K562 (cell line): Measurements from ENCODE around the gene DLGAP1. TPM values are rescaled to one million over a fixed set of nuclear protein-coding genes. Genes with fewer than 3 reads are reported as not detected.

Experiments used
- CBFA2T3 ChIP-seq: fragments of 450-650 bp; IDR thresholded peaks from 2 replicates; pipeline ENCODE4 v1.6.1; 2017
- DNMT1 ChIP-seq: fragments of 450-650 bp; IDR thresholded peaks from 2 replicates; pipeline ENCODE4 v1.6.1; 2016; ENCODE audit warnings: antibody characterized with exemption, mild to moderate bottlenecking
- FOXP1 ChIP-seq: sonication (generic); formaldehyde crosslinking; IDR thresholded peaks from 2 replicates; pipeline ENCODE4 v1.8.0; 2022; ENCODE audit warnings: mild to moderate bottlenecking, missing genetic modification reagents
- HMG20B ChIP-seq: fragments of 250-450 bp; sonication (Bioruptor Pico); IDR thresholded peaks from 2 replicates; pipeline ENCODE4 v1.5.0; 2021; ENCODE audit warnings: mild to moderate bottlenecking
- HSF4 ChIP-seq: fragments of 250-450 bp; sonication (Bioruptor Pico); IDR thresholded peaks from 2 replicates; pipeline ENCODE4 v2.1.2; 2022; ENCODE audit warnings: mild to moderate bottlenecking, moderate library complexity, borderline replicate concordance
- NFIX ChIP-seq: fragments of 250-450 bp; sonication (Bioruptor Pico); IDR thresholded peaks from 2 replicates; pipeline ENCODE4 v1.4.0; 2020; ENCODE audit warnings: low read depth, mild to moderate bottlenecking, moderate library complexity
- PHB2 ChIP-seq: fragments of 450-650 bp; IDR thresholded peaks from 2 replicates; pipeline ENCODE4 v1.6.1; 2017; ENCODE audit warnings: low read depth
- SRSF7 ChIP-seq: fragments of 200-400 bp; formaldehyde crosslinking; optimal IDR thresholded peaks from 2 replicates; pipeline ENCODE3; 2017; ENCODE audit warnings: mild to moderate bottlenecking, low read depth, low read length
- TBP ChIP-seq: optimal IDR thresholded peaks from 2 replicates; pipeline ENCODE3; 2011; ENCODE audit warnings: low read depth, low read length, improper control_type of control experiment
- ZC3H11A ChIP-seq: IDR thresholded peaks from 2 replicates; pipeline ENCODE4 v1.6.1; 2012; ENCODE audit warnings: low read depth, low read length, improper control_type of control experiment
- ZNF212 ChIP-seq: fragments of 450-650 bp; formaldehyde crosslinking; IDR thresholded peaks from 2 replicates; pipeline ENCODE4 v1.4.0; 2020; ENCODE audit warnings: mild to moderate bottlenecking
- ZNF274 ChIP-seq: IDR thresholded peaks from 2 replicates; pipeline ENCODE4 v1.6.1; 2011; ENCODE audit warnings: low read depth, mild to moderate bottlenecking, low read length, moderate library complexity, borderline replicate concordance
- polyA plus RNA-seq, 8 experiments: library from polyadenylated mRNA; depleted of rRNA in 4 of 8; stranded (reverse) in 5 of 8; unstranded in 3 of 8; fragments of >200 nt; fragmentation: Nextera tagmentation in 2 of 8; fragmentation: Illumina TruSeq in 1 of 8; extraction: Ambion mirVana in 2 of 8; extraction: Trizol in 1 of 8; gene quantifications; 2 replicates each; pipeline versions ENCODE4 v1.2.1 to v1.2.3, GENCODE V29; 2011 to 2014; ENCODE audit warnings: inconsistent platforms in 1 of 8, missing spikeins in 1 of 8
- total RNA-seq, 7 experiments: library from RNA; depleted of rRNA in 6 of 7; stranded (reverse); fragments of >200 nt in 6 of 7; fragmentation: Illumina TruSeq in 2 of 7; extraction: Trizol in 2 of 7; gene quantifications; 2 replicates each; pipeline versions ENCODE4 v1.2.1 to v1.2.3, GENCODE V29; 2011 to 2021; ENCODE audit warnings: low replicate concordance in 1 of 7
- TF ChIP-seq, protein P1 (sequence below), 2 experiments: fragments of 450-650 bp in 1 of 2; sonication (generic) in 1 of 2; formaldehyde crosslinking; conservative IDR thresholded peaks; 2 replicates each; pipeline versions ENCODE4 v1.4.0 to v1.8.1; 2020 to 2022; ENCODE audit warnings: mild to moderate bottlenecking in 1 of 2, missing genetic modification reagents in 1 of 2
- TF ChIP-seq, protein P2 (sequence below): sonication (generic); formaldehyde crosslinking; IDR thresholded peaks from 2 replicates; pipeline ENCODE4 v1.8.0; 2022; ENCODE audit warnings: mild to moderate bottlenecking, missing genetic modification reagents

The DLGAP1 gene
- total and polyA plus RNA-seq, 9 of the 15 experiments (the other 6 are each of a cell fraction or from before 2014, with no cell fraction given) = 0.04 to 0.22 (median 0.08) TPM

DNA sequence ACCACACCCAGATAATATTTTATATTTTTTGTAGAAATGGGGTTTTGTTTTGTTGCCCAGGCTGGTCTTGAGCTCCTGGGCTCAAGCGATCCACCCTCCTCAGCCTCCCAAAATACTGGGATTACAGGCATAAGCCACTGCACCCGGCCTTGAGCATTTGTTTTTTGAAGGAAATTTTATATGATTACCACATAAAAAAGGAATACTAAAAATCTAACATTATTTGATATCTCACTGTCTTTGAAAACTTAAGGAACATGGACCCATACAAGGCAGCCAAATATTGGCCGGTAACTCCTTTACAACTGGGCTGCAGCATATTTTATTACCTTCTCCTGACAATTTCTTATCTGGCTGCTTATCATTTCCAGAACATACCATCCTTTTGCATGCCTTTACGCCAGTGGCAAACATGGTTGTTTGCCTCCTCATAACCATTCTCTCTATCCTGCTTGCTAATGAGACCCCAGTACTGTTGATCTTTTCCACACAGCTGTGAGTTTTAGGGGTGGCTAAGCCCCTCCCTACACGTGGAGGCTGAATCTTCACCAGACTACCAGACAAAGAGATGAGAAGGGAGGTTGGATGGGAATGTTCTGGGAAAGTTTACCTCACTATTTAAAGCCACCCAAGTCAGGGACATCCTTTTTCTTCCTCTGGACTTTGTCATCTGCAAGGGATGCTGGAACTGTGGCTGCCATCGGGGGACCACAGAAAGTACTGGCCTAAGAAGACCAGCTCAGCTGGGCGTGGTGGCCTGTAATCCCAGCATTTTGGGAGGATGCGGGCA lies 847.6 kb downstream of the DLGAP1 start (continued):
- TF ChIP-seq, protein P1, sequence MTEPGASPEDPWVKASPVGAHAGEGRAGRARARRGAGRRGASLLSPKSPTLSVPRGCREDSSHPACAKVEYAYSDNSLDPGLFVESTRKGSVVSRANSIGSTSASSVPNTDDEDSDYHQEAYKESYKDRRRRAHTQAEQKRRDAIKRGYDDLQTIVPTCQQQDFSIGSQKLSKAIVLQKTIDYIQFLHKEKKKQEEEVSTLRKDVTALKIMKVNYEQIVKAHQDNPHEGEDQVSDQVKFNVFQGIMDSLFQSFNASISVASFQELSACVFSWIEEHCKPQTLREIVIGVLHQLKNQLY (CRISPR knock-in tag; conservative IDR thresholded peaks at IDR 0.05) = no peak
- no peak for TF ChIP-seq ZNF212 (CRISPR knock-in tag)
- no peak for TF ChIP-seq HMG20B (CRISPR knock-in tag)
- no peak for TF ChIP-seq DNMT1
- TF ChIP-seq CBFA2T3 = no peak
- no peak for TF ChIP-seq ZC3H11A
- no peak for TF ChIP-seq ZNF274
- TF ChIP-seq, protein P2, sequence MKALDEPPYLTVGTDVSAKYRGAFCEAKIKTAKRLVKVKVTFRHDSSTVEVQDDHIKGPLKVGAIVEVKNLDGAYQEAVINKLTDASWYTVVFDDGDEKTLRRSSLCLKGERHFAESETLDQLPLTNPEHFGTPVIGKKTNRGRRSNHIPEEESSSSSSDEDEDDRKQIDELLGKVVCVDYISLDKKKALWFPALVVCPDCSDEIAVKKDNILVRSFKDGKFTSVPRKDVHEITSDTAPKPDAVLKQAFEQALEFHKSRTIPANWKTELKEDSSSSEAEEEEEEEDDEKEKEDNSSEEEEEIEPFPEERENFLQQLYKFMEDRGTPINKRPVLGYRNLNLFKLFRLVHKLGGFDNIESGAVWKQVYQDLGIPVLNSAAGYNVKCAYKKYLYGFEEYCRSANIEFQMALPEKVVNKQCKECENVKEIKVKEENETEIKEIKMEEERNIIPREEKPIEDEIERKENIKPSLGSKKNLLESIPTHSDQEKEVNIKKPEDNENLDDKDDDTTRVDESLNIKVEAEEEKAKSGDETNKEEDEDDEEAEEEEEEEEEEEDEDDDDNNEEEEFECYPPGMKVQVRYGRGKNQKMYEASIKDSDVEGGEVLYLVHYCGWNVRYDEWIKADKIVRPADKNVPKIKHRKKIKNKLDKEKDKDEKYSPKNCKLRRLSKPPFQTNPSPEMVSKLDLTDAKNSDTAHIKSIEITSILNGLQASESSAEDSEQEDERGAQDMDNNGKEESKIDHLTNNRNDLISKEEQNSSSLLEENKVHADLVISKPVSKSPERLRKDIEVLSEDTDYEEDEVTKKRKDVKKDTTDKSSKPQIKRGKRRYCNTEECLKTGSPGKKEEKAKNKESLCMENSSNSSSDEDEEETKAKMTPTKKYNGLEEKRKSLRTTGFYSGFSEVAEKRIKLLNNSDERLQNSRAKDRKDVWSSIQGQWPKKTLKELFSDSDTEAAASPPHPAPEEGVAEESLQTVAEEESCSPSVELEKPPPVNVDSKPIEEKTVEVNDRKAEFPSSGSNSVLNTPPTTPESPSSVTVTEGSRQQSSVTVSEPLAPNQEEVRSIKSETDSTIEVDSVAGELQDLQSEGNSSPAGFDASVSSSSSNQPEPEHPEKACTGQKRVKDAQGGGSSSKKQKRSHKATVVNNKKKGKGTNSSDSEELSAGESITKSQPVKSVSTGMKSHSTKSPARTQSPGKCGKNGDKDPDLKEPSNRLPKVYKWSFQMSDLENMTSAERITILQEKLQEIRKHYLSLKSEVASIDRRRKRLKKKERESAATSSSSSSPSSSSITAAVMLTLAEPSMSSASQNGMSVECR (CRISPR knock-in tag) = no peak; the same call in 1 of the 2 replicates
- TF ChIP-seq FOXP1 (CRISPR knock-in tag) = 0 out of 2 replicates have a peak, but pooled peaks have one; percentile 16
- peak; percentile 90; the same call in 1 of the 2 replicates for TF ChIP-seq HSF4 (CRISPR knock-in tag)
- TF ChIP-seq SRSF7 = no peak
- no peak for TF ChIP-seq TBP
- TF ChIP-seq PHB2 = no peak
- no peak for TF ChIP-seq NFIX (CRISPR knock-in tag)
- TF ChIP-seq, all 486 proteins: peak for 79
